ENCODE data around the gene SLC34A3.

GRCh38 chr9:137254624-137255447 lies 24.1 kb downstream of the SLC34A3 start, which contains the start of gene NELFB:
- TF ChIP-seq POLR2AphosphoS5 (IDR thresholded peaks at IDR 0.05; ENCODE audit: low read depth, low read length) (0 out of 2 replicates have a peak, but pooled peaks have one; percentile 33), SPI1 (IDR thresholded peaks at IDR 0.05; ENCODE audit: low read depth, low read length) (no peak), POLR2A (IDR thresholded peaks at IDR 0.05; ENCODE audit: low read depth, low read length) (no peak), TAF1 (IDR thresholded peaks at IDR 0.05; ENCODE audit: low read depth, low read length) (no peak)

All from GM12891 (cell line).